Lung (tissue), 12 donors: ENCODE results near the gene RHOB. TPM values are rescaled to one million over a fixed set of nuclear protein-coding genes. Genes with fewer than 3 reads are reported as not detected.

Experiments used
- ATAC-seq: fragments of 200-7000 bp; cut with Tn5 transposase; one replicate; pipeline ENCODE4 v1.9.1; 2020; ENCODE audit warnings: moderate number of reproducible peaks; ENCODE audit not compliant: insufficient read depth, low FRiP score
- DNase-seq, 3 donors: peaks; one replicate each; pipeline ENCODE4 v3.0.0-alpha.2; 2013 to 2017
- H3K27ac ChIP-seq, 2 donors: one replicate each; pipeline ENCODE4 v1.5.1; 2013; ENCODE audit warnings: mild to moderate bottlenecking in 2 of 2, moderate library complexity in 2 of 2, control low read depth in 1 of 2, inconsistent platforms in 1 of 2, low read depth in 1 of 2, low read length in 1 of 2
- H3K27me3 ChIP-seq, 3 donors: one replicate each; pipeline ENCODE4 v1.5.1; 2013; ENCODE audit warnings: low read length in 2 of 3; ENCODE audit not compliant: control insufficient read depth in 3 of 3, insufficient read depth in 3 of 3
- H3K36me3 ChIP-seq, 4 donors: one replicate each; pipeline ENCODE4 v1.5.1; 2013; ENCODE audit warnings: low read length in 4 of 4, mild to moderate bottlenecking in 1 of 4, moderate library complexity in 1 of 4; ENCODE audit not compliant: control insufficient read depth in 4 of 4, insufficient read depth in 4 of 4
- H3K4me1 ChIP-seq, 5 donors: one replicate each; pipeline ENCODE4 v1.5.1; 2013; ENCODE audit warnings: low read length in 5 of 5, mild to moderate bottlenecking in 2 of 5, moderate library complexity in 1 of 5; ENCODE audit not compliant: control insufficient read depth in 5 of 5, insufficient read depth in 5 of 5
- H3K4me3 ChIP-seq: one replicate; pipeline ENCODE4 v1.5.1; 2013; ENCODE audit warnings: mild to moderate bottlenecking, control low read depth, moderate library complexity
- H3K9ac ChIP-seq, 2 donors: one replicate each; pipeline ENCODE4 v1.5.1; 2013; ENCODE audit warnings: low read length in 2 of 2, control low read depth in 1 of 2; ENCODE audit not compliant: insufficient read depth in 1 of 2
- H3K9me3 ChIP-seq, 4 donors: one replicate each; pipeline ENCODE4 v1.5.1; 2013; ENCODE audit warnings: low read length in 3 of 4, mild to moderate bottlenecking in 1 of 4, moderate library complexity in 1 of 4; ENCODE audit not compliant: control insufficient read depth in 4 of 4, insufficient read depth in 3 of 4
- WGBS, 2 donors: extraction: QIAGEN DNeasy Blood & Tissue Kit; methylation state at CpG; one replicate each; pipeline ENCODE4 v1.1.7; 2013; 5-methylcytosine and 5-hydroxymethylcytosine counted together
- polyA plus RNA-seq, 2 donors: library from polyadenylated mRNA; stranded (reverse); fragments of 200-250 nt; gene quantifications; one replicate each; pipeline ENCODE4 v1.2.1, GENCODE V29; 2013
- total RNA-seq, 2 donors: library from RNA; depleted of rRNA in 1 of 2; stranded (reverse); fragments of >200 nt in 1 of 2; gene quantifications; one replicate each; pipeline ENCODE4 v1.2.1, GENCODE V29; 2014 to 2021
- TF ChIP-seq, protein P1 (sequence below): IDR thresholded peaks from 2 replicates; pipeline ENCODE4 v1.5.1; 2012; ENCODE audit warnings: mild to moderate bottlenecking; ENCODE audit errors: control extremely low read depth, extremely low read depth
- donor health status: control.
- donor health status: control.
- donor health status: Bipolar disorder and iron deficiency.
- donor health status: healthy.
- donor health status: DM: yes; HTN: yes; CAD: no.

RHOB gene
- total and polyA plus RNA-seq, 4 donors = 93.2 to 354 (median 249) TPM

DNA sequence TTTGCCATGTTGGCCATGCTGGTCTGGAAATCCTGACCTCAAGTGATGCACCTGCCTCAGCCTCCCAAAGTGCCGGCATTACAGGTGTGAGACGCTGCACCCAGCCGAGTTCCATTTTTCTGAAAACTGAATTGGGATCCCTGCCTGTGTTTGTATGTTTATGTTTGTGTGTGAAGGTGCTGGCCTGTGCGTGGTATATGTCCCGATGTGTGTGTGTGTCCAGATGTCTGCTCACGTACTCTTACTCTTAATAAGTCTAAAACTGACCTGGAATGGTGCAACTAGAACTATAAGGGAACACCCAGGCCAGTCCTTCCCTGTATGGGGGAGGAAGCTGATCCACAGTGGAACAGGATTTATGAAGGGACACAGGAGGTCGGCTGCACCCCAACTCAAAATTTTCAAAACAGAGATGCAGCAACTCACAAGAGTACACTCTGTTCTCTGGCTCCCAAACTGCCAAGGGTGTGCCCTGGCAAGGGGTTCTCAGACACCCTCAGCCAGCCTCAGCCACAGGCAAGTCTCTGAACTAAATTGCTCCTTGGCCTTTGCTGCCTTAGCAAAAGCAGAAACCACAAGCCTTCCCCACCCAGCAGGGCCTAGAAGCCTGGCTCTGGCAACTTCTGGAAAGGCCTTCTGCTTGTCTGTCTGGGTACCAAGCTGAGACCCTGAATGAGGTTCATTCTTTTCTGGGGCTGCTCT, 36.5 kb downstream of the RHOB start:
- Histone ChIP-seq H3K36me3 (no peaks in the 10 kb centered on the region), H3K27ac (no peak overlapping the region), H3K4me1 (peaks cover 0 to 2% (median 0%) of the 10 kb centered on the region in 5 donors), H3K27me3 (no peaks in the 10 kb centered on the region), H3K4me3 (no peak overlapping the region), H3K9ac (peak overlapping the region in 1 of 2 donors; percentile 1), H3K9me3 (no peaks in the 10 kb centered on the region)
- DNase-seq (no peak), ATAC-seq (peak; percentile 37)
- TF ChIP-seq, protein P1, sequence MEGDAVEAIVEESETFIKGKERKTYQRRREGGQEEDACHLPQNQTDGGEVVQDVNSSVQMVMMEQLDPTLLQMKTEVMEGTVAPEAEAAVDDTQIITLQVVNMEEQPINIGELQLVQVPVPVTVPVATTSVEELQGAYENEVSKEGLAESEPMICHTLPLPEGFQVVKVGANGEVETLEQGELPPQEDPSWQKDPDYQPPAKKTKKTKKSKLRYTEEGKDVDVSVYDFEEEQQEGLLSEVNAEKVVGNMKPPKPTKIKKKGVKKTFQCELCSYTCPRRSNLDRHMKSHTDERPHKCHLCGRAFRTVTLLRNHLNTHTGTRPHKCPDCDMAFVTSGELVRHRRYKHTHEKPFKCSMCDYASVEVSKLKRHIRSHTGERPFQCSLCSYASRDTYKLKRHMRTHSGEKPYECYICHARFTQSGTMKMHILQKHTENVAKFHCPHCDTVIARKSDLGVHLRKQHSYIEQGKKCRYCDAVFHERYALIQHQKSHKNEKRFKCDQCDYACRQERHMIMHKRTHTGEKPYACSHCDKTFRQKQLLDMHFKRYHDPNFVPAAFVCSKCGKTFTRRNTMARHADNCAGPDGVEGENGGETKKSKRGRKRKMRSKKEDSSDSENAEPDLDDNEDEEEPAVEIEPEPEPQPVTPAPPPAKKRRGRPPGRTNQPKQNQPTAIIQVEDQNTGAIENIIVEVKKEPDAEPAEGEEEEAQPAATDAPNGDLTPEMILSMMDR = no peak
- 86 to 95% methylated on average over 7 of the region's 7 CpGs for WGBS, 2 donors

DNA sequence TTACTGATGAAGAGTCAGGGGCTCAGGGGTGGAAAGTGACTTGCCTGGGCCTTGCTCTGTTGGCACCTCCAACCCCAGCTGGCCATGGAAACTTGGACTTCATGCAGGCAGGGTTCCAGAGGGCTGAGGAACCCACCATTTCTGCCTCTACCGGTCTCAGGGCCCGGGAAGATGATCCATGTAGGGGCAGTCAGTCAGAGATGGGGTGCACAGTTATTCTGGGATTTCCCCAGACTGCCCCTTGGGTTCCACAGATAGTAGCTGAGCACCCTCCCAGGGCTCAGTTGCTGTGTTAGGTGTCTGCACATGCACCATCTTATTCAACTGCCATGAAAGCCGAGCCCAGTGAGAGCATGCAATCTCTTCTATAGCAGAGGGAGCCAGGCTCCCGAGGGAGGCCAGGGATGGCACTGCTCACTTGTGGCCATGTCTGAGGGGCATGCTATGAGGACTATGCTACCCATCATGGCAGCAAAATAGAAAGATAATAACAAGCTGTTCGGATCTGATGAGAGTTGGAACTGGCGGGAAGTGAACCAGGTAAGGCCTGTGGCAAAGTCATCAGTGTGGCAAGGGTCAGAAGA, 37.3 kb downstream of the RHOB start:
- H3K27ac ChIP-seq = no peak overlapping the region
- TF ChIP-seq, protein P1 = no peak
- ATAC-seq (no peak), DNase-seq (no peak)
- H3K36me3 ChIP-seq = no peaks in the 10 kb centered on the region
- H3K9me3 ChIP-seq = no peaks in the 10 kb centered on the region
- WGBS, 2 donors = 94 to 97% methylated on average over 6 of the region's 6 CpGs
- no peaks in the 10 kb centered on the region for H3K27me3 ChIP-seq
- peaks cover 0 to 2% (median 0%) of the 10 kb centered on the region in 5 donors for H3K4me1 ChIP-seq
- H3K4me3 ChIP-seq = no peak overlapping the region
- H3K9ac ChIP-seq = no peak overlapping the region

DNA sequence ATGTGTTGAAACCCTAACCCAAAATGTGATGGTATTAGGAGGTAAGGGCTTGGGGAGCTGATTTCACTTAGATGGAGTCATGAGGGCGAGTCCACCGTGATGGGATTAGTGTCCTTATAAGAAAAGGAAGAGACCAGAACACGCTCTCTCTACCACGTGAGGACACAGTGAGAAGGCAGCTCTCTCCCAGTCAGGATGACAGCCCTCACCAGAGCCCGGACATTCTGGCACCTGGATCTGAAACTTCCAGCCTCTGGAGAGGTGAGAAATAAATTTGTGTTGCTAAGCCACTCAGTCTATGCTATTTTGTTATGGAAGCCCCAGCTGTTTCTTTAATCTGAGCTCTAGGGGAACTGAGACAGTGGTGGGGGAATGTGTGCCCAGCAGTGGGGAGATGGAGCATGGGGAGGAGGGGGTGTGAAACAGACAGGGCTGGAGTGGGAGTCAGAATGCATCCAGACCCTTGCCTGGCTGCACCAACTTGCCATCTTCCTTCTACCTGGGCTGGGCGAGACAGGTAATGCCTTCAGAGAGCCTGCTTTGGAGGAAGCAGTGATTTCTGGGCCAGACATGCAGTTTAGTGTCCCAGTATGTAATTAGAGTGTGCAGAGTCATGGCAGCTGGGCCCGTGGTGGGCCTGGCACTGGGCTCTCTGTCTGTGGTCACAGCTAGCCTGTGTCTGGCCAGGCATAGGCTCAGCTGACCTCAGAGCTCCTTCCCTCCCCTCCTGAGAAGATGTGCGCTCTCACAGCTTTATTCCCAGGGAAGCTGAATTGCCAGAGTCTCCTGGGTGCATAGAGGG, 38.1 kb downstream of the RHOB start:
- Histone ChIP-seq H3K4me3 (no peak overlapping the region), H3K9me3 (no peaks in the 10 kb centered on the region), H3K36me3 (no peaks in the 10 kb centered on the region), H3K27me3 (no peaks in the 10 kb centered on the region), H3K9ac (no peak overlapping the region), H3K4me1 (no peaks in the 10 kb centered on the region), H3K27ac (no peak overlapping the region)
- ATAC-seq = no peak
- TF ChIP-seq, protein P1 = no peak
- DNase-seq = no peak
- 91 to 92% methylated on average over 8 of the region's 8 CpGs for WGBS, 2 donors
